Activated CD4-positive, alpha-beta T cell treated with anti-CD3 and anti-CD28 coated beads, Interleukin-2, amount 50 U/mL, for 16 hours (primary cell): ENCODE results near the gene SORBS1.

Experiments
- DNase-seq: peaks from one replicate; pipeline ENCODE4 v3.0.0-alpha.2; 2020

SORBS1 gene

DNA sequence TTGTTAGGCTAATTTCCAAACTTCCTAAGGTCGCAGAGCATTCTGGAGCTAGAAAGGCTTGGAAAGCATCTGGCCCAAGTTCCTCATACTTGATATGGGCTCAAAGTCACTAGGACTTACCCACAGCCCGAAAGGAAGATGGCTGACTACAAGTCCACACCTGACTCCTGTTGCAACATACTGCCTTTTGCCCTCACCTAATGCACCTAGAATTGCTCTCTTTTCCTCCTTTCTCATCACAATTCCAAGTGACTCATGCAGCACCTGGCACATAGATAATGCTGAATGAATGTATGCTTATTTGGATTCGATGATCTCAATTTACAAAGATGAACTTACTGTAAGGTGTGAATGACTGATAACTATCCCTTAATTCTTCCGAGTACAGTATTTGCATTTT, 131.5 kb downstream of the SORBS1 start:
- no peak for DNase-seq

DNA sequence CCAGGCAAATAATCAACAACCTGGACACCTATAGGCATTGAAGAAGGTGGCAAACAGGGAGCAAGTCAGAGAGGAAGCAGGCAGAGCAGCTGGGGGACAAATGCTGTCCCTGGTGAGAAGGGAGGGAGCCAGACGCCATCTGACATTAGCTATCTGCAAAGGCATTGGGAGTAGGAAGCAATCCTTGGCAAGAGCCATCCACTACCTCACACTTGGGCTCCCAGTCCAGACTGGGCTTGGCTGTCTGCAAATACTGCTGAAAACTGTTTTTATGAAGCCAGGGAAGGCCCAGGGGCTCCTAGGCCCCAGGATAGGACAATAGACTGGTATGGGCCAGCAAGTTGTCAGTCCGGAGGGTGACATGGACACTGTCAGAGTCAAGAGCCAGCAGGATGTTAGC, 132.5 kb downstream of the SORBS1 start:
- no peak for DNase-seq

DNA sequence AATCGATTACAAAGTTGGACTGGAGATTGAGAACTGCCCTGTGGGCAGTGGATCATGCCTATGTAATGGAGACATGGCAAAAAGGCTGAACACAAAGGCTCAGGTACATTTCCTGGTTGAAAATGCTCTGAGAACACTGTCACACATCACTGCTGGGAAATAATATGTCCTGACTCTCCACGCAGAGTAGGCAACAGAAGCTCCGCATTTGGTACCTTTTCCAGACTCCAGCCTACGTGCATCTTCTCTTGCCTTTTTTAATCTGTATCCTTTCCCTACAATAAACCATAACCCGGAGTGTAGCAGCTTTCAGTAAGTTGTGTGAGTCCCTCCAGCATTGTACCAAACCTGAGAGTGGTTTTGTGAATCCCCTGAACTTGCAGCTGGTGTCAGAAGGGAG, 134.7 kb downstream of the SORBS1 start:
- DNase-seq: no peak

DNA sequence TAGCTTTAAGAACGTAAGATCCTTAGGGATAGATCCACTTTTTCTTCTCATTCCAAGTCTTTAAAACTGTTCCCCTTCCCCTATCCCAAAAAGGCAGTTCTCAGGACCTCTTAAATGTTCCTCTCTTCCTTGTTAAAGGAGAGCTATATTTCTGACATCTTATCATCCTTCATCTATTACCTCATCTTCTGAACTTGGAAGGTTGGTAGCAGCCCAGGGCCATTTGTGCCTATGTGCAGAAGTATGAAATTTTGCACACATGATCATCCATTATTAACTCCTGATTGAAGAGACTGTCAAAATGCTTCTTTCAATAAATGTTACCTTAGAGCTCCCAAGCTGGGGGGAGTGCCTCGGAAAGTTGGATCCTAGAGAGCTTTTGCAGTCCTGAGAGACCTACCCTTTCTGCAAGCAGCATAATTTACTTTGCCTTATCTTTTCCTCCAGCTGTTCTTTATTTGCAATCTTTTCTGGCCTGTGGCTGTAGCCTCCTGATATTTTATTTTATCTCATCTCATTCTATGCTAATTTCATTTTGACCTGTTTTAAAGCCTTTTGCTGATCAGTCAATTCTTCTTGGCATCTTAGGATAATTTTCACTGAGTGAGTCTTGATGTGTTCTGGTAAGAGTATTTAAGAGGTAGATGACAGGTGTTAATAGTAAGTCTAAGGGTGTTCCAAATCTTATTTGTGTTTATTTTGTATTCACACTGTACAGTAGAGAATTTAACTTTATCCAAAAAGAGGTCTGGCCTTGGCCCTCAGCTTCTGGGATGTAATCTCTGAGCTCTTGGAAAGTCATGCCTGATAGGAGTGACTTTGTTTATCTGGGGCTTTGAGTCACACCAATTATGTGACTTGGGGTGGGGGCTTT, 135.3 kb downstream of the SORBS1 start:
- no peak for DNase-seq

DNA sequence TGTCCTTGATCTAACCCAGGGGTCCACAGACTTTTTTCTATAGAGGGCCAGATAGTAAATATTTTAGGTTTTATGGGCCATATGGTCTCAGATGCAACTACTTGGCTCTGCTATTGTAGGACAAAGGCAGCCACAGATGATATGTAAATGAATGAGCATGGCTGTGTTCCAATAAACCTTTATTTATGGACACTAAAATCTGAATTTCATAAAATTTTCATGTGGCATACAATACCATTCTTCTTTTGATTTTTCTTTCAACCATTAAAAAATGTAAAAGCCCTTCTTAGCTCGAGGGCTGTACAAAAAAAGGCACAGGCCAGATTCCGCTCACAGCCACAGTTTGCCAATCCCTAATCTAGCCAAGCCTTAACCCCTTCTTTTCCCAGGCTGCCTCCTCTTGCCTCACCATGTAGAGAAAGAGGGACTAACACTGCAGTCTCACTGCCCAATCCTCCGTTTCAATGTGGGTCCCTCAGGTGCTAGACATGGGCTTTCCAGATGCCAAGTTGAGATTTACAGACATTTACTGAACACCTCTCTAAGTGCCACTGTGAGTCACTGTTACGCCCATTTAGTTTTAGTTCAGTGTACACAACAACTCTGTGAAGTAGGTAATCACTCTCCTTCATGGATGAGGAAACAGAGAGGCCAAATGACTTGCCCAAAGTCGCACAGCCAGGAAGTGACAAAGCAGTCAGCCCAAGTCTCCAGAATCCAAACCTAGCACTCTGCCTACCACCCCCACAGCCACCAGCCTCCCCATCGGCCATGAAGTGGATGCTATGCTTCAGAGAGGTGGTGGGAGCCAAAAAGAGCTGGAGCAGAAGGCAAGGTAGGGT, 137.8 kb downstream of the SORBS1 start:
- DNase-seq: no peak

DNA sequence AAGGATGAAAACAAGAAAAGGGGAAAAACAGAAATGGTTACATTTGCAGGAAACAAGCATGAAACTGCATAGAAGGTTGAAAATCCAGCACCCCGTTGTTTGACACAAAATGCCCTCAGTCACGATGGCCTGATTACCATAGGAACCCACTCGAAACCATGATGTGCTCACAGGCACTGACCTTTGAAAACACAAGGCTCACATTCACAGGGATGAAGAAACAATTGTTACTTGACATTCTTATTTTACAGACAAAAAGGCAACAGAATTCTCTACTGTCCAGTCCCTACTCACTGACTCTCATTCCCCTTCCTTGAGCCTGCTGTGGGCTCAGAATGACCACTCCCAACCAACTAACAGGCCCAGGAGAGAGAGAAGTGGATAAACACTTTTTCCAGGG, 138.9 kb downstream of the SORBS1 start:
- no peak for DNase-seq

DNA sequence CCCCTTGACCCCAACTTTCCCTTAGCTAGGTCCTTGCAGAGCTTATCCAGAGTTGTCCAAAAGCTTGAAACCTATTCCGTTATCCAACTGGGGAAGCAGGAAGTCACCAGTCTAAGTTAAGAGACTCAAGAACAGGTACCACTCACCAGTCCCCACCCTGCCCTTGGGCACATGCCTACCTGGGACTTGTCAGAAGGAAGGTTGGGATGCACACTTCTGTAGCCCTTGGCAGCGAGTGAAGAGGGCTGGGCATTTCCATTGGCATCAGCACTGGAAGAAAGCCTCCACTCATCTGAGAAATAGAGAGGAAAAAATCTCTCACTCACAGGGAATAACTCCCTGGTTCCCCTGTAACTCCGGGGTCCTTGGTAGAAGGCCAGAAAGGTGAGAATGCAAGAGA, 139.4 kb downstream of the SORBS1 start:
- no peak for DNase-seq

DNA sequence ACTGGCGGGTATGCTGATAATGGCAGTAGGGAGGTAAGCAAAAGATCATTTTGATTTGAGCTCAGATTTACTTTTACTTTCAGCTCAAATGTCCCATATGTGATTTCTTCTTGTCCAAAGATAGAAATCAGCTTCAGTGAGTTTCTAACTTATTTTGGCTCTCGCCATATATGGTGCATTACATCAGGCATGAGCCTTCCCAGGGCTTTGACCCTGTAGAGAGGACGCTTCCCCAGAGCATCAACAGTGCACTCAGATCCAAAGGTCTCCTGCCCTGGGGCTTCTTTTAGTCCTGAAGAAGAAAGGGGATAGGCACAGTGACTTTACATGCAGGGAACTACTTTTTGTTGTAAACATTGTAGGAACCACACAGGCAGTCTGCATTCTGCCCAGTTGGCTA, 141.8 kb downstream of the SORBS1 start:
- no peak for DNase-seq

DNA sequence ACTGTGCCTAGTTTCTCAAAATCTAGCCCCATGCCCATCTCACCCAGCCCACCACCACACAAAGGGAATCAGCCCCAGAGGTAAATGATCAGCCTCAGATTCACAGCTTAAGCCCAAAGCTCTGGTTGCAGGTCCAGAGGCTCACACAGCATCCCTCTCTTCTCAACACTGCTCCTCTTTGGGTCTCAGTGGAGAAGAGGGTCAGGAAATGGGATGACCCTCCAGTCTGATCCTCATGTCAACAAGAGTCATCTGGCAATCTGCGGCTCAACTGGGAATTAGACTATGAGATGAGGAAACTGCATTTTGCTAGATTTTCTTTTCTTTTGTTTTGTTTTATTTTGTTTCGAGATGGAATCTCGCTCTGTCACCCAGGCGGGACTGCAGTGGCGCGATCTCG, 144.2 kb downstream of the SORBS1 start:
- no peak for DNase-seq

DNA sequence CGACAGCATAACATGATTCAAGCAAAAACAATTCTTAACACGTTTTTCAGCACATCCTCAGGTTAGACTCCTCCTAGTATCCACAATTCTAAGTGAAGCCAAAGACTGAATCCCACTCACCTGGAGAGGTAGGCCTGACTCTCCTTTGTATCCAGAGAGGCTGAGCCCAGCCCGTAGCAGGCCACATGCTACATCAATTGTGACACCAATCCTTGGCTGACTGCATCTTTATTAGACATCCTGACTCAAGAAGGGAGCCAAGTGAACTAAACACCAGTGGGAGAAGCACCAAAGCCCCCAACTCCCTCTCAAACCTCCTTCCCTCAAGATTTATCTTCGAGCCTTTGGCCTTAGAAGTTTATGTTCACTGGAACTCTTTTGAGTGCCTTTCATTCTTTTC, 144.9 kb downstream of the SORBS1 start:
- DNase-seq: no peak

DNA sequence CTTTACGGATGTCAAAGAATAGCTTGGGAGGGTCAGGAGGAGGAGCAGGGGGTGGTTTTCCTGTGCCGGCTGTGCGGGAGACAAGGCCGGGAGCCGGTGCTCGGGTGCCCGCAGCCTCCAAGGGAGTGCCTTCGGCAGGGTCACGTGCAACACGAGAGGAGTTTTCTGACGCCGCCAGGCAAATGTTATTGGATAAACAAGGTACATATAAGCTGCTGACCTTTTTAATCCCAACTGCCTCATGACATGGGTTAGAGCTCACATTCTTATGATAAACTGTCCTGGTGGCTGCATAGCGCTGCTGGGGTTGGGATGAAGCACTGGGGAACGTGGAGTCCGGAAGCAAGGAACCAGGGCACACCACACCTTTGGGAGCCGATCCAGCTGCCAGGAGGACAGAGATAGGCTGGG, 145.5 kb downstream of the SORBS1 start:
- DNase-seq: no peak

DNA sequence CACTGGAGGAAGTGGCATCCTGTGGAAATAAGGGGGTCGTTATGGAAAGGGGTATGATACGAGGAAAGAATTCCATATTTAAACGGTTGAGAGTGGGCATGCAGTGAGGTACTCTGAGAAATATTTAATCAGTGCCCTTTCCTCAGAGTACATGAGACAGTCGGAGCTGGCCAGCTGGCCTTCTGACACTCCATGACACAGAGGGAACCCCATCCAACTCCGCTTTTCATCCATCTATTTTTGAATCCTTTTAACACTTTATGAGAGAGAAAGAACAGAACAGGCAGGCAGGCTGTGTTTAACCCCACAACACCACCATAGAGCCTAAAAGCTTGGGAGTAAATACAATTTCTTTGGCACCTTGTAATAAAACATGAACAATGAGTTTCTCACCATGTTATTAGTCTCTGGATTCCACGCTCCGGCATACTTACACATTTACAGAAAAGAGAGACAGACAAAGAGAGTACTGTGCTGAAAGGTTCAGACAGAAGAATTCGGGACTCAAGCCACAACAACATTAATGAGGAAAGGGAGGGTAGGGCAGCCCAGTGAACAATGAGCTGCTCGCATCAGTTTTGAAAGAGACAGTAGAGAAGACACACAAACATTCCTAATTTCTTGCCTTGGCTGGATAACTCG, 146.2 kb downstream of the SORBS1 start:
- no peak for DNase-seq

DNA sequence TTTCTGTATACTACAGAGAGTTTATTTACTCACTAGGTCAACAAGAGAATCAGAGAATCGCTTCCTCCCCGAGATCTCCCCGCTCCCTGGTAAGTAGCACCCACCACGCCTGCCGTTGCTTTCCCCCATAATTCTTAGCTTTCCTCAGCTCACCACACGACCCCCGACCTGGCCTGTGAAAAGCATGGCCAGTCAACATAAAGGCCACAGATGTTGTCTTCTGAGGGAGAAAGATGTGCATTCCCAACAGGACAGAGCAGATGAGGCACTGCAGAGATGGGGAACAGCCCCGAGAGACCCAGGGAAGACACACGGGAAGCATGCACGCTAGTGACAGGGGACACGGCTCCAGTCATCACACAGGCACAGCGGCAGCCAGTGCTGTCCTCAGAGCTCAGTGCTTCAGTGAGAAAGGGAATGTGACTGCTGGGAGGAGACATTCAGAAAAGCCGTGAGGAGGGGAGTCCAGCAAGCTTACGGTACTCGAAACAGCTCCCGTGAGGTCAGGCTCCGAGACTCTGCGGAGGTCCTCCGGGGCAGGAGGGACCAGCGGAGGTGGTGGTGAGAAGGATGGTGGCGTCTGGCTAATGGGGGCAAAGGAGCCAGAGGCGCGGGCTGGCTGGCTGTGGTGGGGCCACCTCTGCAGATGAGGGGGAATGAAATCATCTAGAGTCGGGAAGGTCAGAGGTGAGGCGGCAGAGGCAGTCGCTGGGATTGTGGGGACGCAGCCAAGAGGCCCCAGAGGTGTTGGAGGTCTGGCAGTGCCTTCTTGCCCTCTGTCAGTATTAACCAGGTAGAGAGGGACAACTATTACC, 146.9 kb downstream of the SORBS1 start:
- no peak for DNase-seq

DNA sequence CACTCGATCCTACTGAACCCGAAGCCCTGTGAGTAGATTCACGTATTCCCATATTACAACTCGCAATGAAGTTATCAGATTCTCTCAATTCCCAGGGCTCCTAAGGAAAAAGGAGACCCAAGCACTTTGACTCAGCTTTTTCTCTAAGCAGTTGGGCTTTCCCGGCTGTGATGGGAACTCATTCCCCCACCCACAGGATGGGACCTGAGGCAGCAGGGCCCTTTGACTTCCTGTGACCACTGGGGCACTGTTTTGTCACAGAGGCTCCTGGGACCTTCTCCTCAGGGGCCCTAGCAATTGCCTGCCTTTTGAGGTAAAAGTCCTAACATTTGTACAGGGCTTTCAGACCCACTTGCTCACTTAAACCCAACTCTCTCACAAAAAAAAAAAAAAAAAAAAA, 147.6 kb downstream of the SORBS1 start:
- no peak for DNase-seq

DNA sequence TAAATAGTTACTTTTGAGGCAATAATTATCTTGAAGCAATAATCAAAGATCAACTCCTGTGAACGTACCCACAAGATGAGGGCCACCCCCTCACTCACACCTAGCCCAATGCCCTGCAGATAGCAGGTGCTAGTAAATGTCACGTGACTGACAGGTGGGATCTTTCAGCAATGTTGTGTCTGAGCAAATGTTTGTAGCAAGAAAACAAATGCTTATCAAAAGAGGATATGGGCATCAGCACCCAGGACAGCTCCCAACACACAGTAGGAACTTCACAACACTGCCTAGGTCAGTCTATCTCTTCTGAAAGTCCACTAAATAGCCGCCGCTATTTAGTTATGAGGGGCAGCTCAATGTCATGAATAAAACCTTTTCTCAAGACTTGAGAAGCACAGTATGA, 149.5 kb downstream of the SORBS1 start:
- DNase-seq: no peak

DNA sequence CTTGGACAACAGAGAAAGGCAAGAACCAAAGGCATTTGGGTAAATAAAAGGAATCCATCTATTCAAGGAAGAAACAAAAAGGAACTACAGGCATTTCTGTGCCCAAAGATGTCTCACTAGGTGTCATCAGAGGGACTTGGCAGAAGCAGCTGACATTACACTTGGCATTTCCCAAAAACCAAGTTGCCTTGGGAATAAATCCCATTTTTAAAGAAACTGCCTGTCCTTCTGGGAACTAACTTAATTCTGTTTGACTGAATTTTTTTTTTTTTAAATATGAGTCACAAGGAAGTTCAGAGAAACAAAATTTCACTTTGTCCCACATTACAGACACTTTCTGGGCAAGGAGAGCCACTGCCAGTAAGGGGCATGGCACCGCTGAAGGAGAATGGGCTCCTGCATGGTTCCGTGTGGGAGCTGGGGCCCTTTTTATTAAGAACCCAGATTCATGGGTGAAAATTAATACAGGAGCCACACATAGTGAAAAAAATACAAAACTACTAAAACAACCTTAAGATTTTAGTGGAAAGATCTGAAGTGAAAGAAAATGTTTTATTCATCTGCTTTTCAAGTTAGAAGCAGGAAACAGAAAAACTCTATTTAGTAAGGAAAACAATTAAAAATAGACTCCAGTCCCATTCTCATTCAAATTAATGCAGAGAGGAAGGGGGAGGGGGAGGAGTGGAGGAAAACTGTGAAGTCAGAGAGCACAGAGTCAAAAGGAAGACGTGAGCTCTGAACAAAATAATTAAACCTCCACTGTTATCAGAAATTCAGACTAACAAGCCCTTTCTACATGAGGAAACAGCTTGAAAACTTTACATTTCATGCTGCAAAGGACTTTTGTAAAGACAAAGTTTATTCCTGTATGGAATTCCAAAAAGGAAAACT, 151.9 kb downstream of the SORBS1 start:
- DNase-seq: no peak

DNA sequence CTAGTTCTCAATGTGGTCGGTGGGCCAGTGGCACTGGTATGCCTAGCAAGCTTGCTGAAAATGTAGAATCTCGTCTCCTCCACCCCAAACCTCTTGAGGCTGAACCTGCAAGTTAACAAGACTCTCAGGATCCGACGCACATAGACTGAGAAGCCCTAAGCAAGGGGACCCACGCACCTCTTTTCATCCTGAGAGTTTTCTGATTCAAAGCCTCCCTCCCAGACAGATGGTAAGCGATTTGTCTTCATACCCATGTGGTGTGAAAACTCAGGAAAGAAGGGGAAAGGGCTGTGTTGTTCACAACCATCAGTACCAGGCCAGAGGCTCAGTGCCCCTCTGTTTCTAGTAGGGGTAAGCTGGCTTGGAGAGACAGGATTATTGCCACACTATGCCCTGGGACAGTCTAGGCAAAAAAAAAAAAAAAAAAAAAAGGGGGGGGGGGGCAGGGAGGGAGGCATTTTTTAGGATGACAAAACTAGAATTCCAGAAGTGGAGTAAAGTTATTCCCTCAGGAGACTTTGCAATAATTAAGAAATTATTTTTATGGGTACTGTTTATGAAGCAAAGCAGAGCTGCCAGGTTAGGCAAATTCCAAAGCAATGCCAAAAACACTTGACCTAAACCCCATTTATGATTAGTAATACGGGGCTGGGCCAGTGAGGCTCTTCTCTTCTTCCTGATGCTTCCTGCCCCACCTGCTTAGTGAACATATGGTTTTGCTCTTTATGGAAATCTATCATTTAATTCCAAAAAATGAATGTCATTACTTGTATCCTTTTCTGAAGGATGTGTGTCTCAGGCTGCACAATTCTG, 152.8 kb downstream of the SORBS1 start:
- no peak for DNase-seq

DNA sequence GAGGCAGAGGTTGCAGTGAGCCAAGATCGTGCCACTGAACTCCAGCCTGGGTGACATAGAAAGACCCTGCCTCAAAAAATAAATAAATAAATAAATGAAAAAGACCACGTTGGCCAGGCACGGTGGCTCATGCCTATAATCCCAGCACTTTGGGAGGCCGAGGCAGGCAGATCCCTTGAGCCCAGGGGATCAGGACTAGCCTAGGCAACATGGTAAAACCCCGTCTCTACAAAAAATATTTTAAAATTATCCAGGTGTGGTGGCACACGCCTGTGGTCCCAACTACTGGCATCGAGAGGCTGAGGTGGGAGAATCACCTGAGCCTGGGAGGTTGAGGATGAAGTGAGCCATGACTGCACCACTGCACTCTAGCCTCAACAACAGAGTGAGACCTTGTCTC, 153.6 kb downstream of the SORBS1 start:
- DNase-seq: no peak

DNA sequence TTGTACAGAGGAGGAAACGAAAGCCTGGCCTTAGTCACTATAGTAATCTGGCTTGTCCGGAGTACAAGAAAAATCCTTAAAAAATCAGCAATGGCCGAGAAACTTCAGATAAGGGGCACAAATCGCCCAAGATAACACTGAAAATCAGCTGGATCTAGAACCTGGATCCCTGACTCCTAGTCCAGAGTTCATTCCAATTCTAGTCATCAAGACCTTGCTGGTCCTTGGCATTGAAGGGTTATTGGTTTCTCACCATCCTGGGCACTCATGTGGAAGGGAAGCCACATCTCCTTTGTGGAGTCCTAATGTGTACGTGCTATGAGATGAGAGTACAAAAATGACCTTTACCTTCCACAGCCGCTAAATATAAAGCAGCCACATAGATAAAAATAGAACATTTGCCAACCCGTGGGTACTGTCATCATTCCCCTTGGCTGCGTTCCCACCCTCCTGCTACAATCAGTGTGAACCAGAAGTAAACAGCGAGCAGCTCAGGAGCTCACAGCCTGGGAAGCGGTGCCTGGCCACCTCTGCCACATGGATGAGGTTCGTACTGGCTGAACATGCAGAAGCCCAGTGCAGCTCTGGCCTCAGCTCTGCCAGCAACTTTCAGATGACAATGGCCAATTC, 154.4 kb downstream of the SORBS1 start:
- DNase-seq: no peak

DNA sequence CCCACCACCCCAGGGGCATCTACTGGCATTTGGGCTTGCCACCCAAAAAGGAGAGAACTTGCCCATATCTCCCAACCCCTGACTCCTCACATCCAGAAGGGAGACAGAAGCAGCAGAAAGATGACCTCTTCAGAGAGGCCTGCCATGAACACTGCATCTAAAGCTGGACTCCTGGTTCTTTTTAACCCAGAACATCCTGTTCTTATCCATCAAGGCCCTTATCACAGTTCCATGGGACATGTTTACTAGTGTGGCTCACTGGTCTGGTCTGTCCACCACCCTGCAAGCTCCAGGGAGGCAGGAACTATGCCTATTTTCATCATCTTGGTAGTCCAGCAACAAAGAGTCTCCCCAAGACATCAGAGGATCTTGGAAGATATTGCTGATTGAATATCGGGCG, 155.5 kb downstream of the SORBS1 start:
- no peak for DNase-seq
